Activated CD4-positive, alpha-beta T cell treated with anti-CD3 and anti-CD28 coated beads for 36 hours (primary cell): Measurements from ENCODE around the gene NSF. TPM values are rescaled to one million over a fixed set of nuclear protein-coding genes. Genes with fewer than 3 reads are reported as not detected.
"Not testable (repeated sequence)": the region's sequence is repeated elsewhere in the genome, so short reads cannot be mapped to it uniquely, and the experiment has no call there.

Experiments used
- ATAC-seq: fragments of 200-7000 bp; cut with Tn5 transposase; one replicate; pipeline ENCODE4 v1.10.0; 2021; ENCODE audit warnings: mild to moderate bottlenecking, moderate library complexity
- CTCF ChIA-PET: fragments of 350-600 bp; sonication (Branson Sonifier 250); formaldehyde crosslinking; loops from one replicate; lab custom pipeline; 2021; ENCODE audit warnings: antibody characterized with exemption; lab: Charles Lee
- POLR2A ChIA-PET: fragments of 350-600 bp; sonication (Branson Sonifier 250); formaldehyde crosslinking; loops from one replicate; lab custom pipeline; 2021; ENCODE audit warnings: antibody characterized with exemption, inconsistent platforms; lab: Charles Lee
- DNase-seq: peaks from one replicate; pipeline ENCODE4 v3.0.0-alpha.2; 2020
- H3K27ac Mint-ChIP-seq: one replicate; pipeline ENCODE4 v1.8.0; 2021; ENCODE audit warnings: mixed read lengths
- H3K27me3 Mint-ChIP-seq: one replicate; pipeline ENCODE4 v1.8.0; 2021; ENCODE audit warnings: mixed read lengths
- H3K36me3 Mint-ChIP-seq: one replicate; pipeline ENCODE4 v1.8.0; 2021; ENCODE audit warnings: low read depth, mixed read lengths
- H3K4me1 Mint-ChIP-seq: one replicate; pipeline ENCODE4 v1.8.0; 2021; ENCODE audit warnings: mixed read lengths
- H3K4me3 Mint-ChIP-seq: one replicate; pipeline ENCODE4 v1.8.0; 2021; ENCODE audit warnings: mild to moderate bottlenecking, moderate library complexity, mixed read lengths
- H3K9me3 Mint-ChIP-seq: one replicate; pipeline ENCODE4 v1.8.0; 2021; ENCODE audit warnings: low read depth, mixed read lengths
- intact Hi-C, 2 experiments: fragments of 100-400 bp; cut with DNase I in 1 of 2; cut with micrococcal nuclease in 1 of 2; formaldehyde crosslinking; loops; one replicate each; pipeline versions ENCODE4 v1.14.2 to v1.15.1; 2022 to 2024; cut with DNase I, micrococcal nuclease
- total RNA-seq, 2 experiments: library from RNA; stranded (reverse); gene quantifications; one replicate each; pipeline ENCODE4 v1.2.3, GENCODE V29; 2021

The NSF gene
- total RNA-seq, 2 experiments from 2014 or later = 27.5 to 31.0 TPM

GRCh38 chr17:46783031-46783593 lies 192.6 kb downstream of the NSF start:
- Mint-ChIP-seq H3K27ac (no peak overlapping the region), H3K27me3 (no peaks in the 10 kb centered on the region), H3K4me3 (no peak overlapping the region), H3K4me1 (no peaks in the 10 kb centered on the region), H3K36me3 (no peaks in the 10 kb centered on the region), H3K9me3 (no peaks in the 10 kb centered on the region)
- intact Hi-C loops = no loop called here
- ChIA-PET CTCF (interaction anchor here (1.0 kb wide), 1 partner anchor 51 kb away, joined by 4 read pairs; no protein-coding TSS in a partner anchor), POLR2A (no interaction called here)
- ATAC-seq (no peak), DNase-seq (no peak)

- H3K4me3 Mint-ChIP-seq = no peak overlapping the region
- ChIA-PET CTCF (interaction anchor here (1.0 kb wide), 2 partner anchors 12 to 57 kb away, joined by 3 read pairs; no protein-coding TSS in a partner anchor), POLR2A (no interaction called here)
- H3K36me3 Mint-ChIP-seq = no peaks in the 10 kb centered on the region
- H3K27ac Mint-ChIP-seq = no peak overlapping the region
- intact Hi-C loops = no loop called here
- ATAC-seq (no peak), DNase-seq (no peak)
- peaks cover 3% of the 10 kb centered on the region for H3K27me3 Mint-ChIP-seq
- no peaks in the 10 kb centered on the region for H3K9me3 Mint-ChIP-seq
- H3K4me1 Mint-ChIP-seq = no peaks in the 10 kb centered on the region
These were observed 195.2 kb downstream of the NSF start for GRCh38 chr17:46785696-46786095.

GRCh38 chr17:46787478-46787877 lies 197.0 kb downstream of the NSF start:
- H3K27me3 Mint-ChIP-seq = peaks cover 5% of the 10 kb centered on the region
- no peak overlapping the region for H3K4me3 Mint-ChIP-seq
- no peak overlapping the region for H3K27ac Mint-ChIP-seq
- ChIA-PET POLR2A (no interaction called here), CTCF (interaction anchor here (0.7 to 1.3 kb wide), 2 partner anchors 48 to 1239 kb away, joined by 3 read pairs; no protein-coding TSS in a partner anchor)
- DNase-seq (no peak), ATAC-seq (no peak)
- intact Hi-C loops = no loop called here
- no peaks in the 10 kb centered on the region for H3K4me1 Mint-ChIP-seq
- H3K36me3 Mint-ChIP-seq = no peaks in the 10 kb centered on the region
- H3K9me3 Mint-ChIP-seq = no peaks in the 10 kb centered on the region

GRCh38 chr17:46788300-46788699 lies 197.8 kb downstream of the NSF start:
- Mint-ChIP-seq H3K4me3 (no peak overlapping the region), H3K4me1 (no peaks in the 10 kb centered on the region)
- POLR2A ChIA-PET = no interaction called here

GRCh38 chr17:46788796-46789195 lies 198.3 kb downstream of the NSF start:
- POLR2A ChIA-PET = no interaction called here
- intact Hi-C loops = no loop called here
- no peaks in the 10 kb centered on the region for H3K4me1 Mint-ChIP-seq

More at GRCh38 chr17:46788300-46788699, 197.8 kb downstream of the NSF start:
- H3K27ac Mint-ChIP-seq = no peak overlapping the region
- H3K36me3 Mint-ChIP-seq = no peaks in the 10 kb centered on the region
- H3K9me3 Mint-ChIP-seq = no peaks in the 10 kb centered on the region
- DNase-seq (no peak), ATAC-seq (no peak)
- peaks cover 5% of the 10 kb centered on the region for H3K27me3 Mint-ChIP-seq
- CTCF ChIA-PET = no interaction called here
- intact Hi-C loops = no loop called here

GRCh38 chr17:46789610-46790009 lies 199.1 kb downstream of the NSF start:
- POLR2A ChIA-PET = no interaction called here
- intact Hi-C loops = loop anchor here in 1 of 2 experiments (5.0 kb wide), 1 partner anchor 38 kb away; no protein-coding TSS in a partner anchor

More at GRCh38 chr17:46788796-46789195, 198.3 kb downstream of the NSF start:
- DNase-seq (no peak), ATAC-seq (no peak)
- CTCF ChIA-PET = interaction anchor here (0.8 kb wide), 1 partner anchor 47 kb away, joined by 3 read pairs; no protein-coding TSS in a partner anchor
- Mint-ChIP-seq H3K27ac (no peak overlapping the region), H3K36me3 (no peaks in the 10 kb centered on the region), H3K4me3 (no peak overlapping the region), H3K9me3 (no peaks in the 10 kb centered on the region), H3K27me3 (peaks cover 5% of the 10 kb centered on the region)

GRCh38 chr17:46790216-46790615 lies 199.7 kb downstream of the NSF start:
- POLR2A ChIA-PET = no interaction called here
- CTCF ChIA-PET = no interaction called here
- ATAC-seq = no peak
- no peak overlapping the region for H3K27ac Mint-ChIP-seq
- H3K4me3 Mint-ChIP-seq = no peak overlapping the region
- DNase-seq = no peak
- no peaks in the 10 kb centered on the region for H3K9me3 Mint-ChIP-seq
- no peaks in the 10 kb centered on the region for H3K4me1 Mint-ChIP-seq
- no peaks in the 10 kb centered on the region for H3K36me3 Mint-ChIP-seq
- H3K27me3 Mint-ChIP-seq = peaks cover 5% of the 10 kb centered on the region
- intact Hi-C loops = loop anchor here in 1 of 2 experiments (5.0 kb wide), 1 partner anchor 37 kb away; no protein-coding TSS in a partner anchor

More at GRCh38 chr17:46789610-46790009, 199.1 kb downstream of the NSF start:
- CTCF ChIA-PET = interaction anchor here (0.8 kb wide), 1 partner anchor 46 kb away, joined by 3 read pairs; no protein-coding TSS in a partner anchor
- Mint-ChIP-seq H3K27me3 (peaks cover 5% of the 10 kb centered on the region), H3K27ac (no peak overlapping the region), H3K9me3 (no peaks in the 10 kb centered on the region), H3K36me3 (no peaks in the 10 kb centered on the region), H3K4me3 (no peak overlapping the region), H3K4me1 (no peaks in the 10 kb centered on the region)
- ATAC-seq (no peak), DNase-seq (no peak)

- ChIA-PET CTCF (no interaction called here), POLR2A (no interaction called here)
- Mint-ChIP-seq H3K9me3 (no peaks in the 10 kb centered on the region), H3K27me3 (peaks cover 10% of the 10 kb centered on the region), H3K4me3 (no peak overlapping the region), H3K36me3 (no peaks in the 10 kb centered on the region), H3K4me1 (no peaks in the 10 kb centered on the region), H3K27ac (no peak overlapping the region)
- DNase-seq = no peak
- intact Hi-C loops = loop anchor here in 1 of 2 experiments (5.0 kb wide), 1 partner anchor 36 kb away; no protein-coding TSS in a partner anchor
- no peak for ATAC-seq
These were observed 201.1 kb downstream of the NSF start for GRCh38 chr17:46791531-46791930.

GRCh38 chr17:46792071-46792470 lies 201.6 kb downstream of the NSF start:
- no peak overlapping the region for H3K4me3 Mint-ChIP-seq
- H3K27me3 Mint-ChIP-seq = peaks cover 10% of the 10 kb centered on the region
- no peak for ATAC-seq
- intact Hi-C loops = loop anchor here in 1 of 2 experiments (2.0 to 5.0 kb wide), 2 partner anchors 15 to 35 kb away; no protein-coding TSS in a partner anchor
- POLR2A ChIA-PET = no interaction called here
- H3K36me3 Mint-ChIP-seq = no peaks in the 10 kb centered on the region
- no peak overlapping the region for H3K27ac Mint-ChIP-seq
- H3K9me3 Mint-ChIP-seq = no peaks in the 10 kb centered on the region
- H3K4me1 Mint-ChIP-seq = no peaks in the 10 kb centered on the region
- CTCF ChIA-PET = no interaction called here
- no peak for DNase-seq

- H3K4me3 Mint-ChIP-seq, ATAC-seq, H3K9me3 Mint-ChIP-seq, DNase-seq, H3K36me3 Mint-ChIP-seq, H3K27me3 Mint-ChIP-seq, H3K27ac Mint-ChIP-seq, CTCF ChIA-PET, POLR2A ChIA-PET, H3K4me1 Mint-ChIP-seq: not testable (repeated sequence)
- intact Hi-C loops = loop anchor here in 1 of 2 experiments (2.0 to 5.0 kb wide), 2 partner anchors 14 to 34 kb away; no protein-coding TSS in a partner anchor
These were observed 202.6 kb downstream of the NSF start for GRCh38 chr17:46793023-46793422.

- Mint-ChIP-seq H3K9me3 (no peaks in the 10 kb centered on the region), H3K4me1 (no peaks in the 10 kb centered on the region), H3K27ac (no peak overlapping the region), H3K36me3 (no peaks in the 10 kb centered on the region), H3K27me3 (peaks cover 10% of the 10 kb centered on the region), H3K4me3 (no peak overlapping the region)
- ChIA-PET CTCF (no interaction called here), POLR2A (no interaction called here)
- DNase-seq (no peak), ATAC-seq (no peak)
- intact Hi-C loops = loop anchor here in 1 of 2 experiments (2.0 to 5.0 kb wide), 2 partner anchors 13 to 34 kb away; no protein-coding TSS in a partner anchor
These were observed 203.1 kb downstream of the NSF start for GRCh38 chr17:46793541-46793940.

GRCh38 chr17:46794318-46794717 lies 203.8 kb downstream of the NSF start:
- Mint-ChIP-seq H3K9me3 (no peaks in the 10 kb centered on the region), H3K36me3 (no peaks in the 10 kb centered on the region), H3K4me3 (no peak overlapping the region), H3K27me3 (peaks cover 10% of the 10 kb centered on the region), H3K4me1 (no peaks in the 10 kb centered on the region), H3K27ac (no peak overlapping the region)
- ATAC-seq (no peak), DNase-seq (no peak)
- intact Hi-C loops = loop anchor here in 1 of 2 experiments (5.0 kb wide), 1 partner anchor 33 kb away; no protein-coding TSS in a partner anchor
- CTCF ChIA-PET = interaction anchor here (0.5 kb wide), 1 partner anchor 64 kb away, joined by 3 read pairs; no protein-coding TSS in a partner anchor
- POLR2A ChIA-PET = no interaction called here
